Endodermal cell (in vitro differentiated cells): ENCODE data around the gene CNIH4. TPM values are rescaled to one million over a fixed set of nuclear protein-coding genes. Genes with fewer than 3 reads are reported as not detected.

Source experiments
- DNase-seq: peaks from one replicate; pipeline ENCODE4 v3.0.0-alpha.2; 2017
- H3K27ac ChIP-seq: 2 replicates; pipeline ENCODE4 v1.5.1; 2013; ENCODE audit warnings: mild to moderate bottlenecking, low read depth, low read length, moderate library complexity
- H3K27me3 ChIP-seq: 2 replicates; pipeline ENCODE4 v1.6.1; 2013; ENCODE audit warnings: mild to moderate bottlenecking, low read length, moderate library complexity; ENCODE audit not compliant: insufficient read depth, control insufficient read depth, poor library complexity, severe bottlenecking
- H3K36me3 ChIP-seq: 2 replicates; pipeline ENCODE4 v1.7.0; 2013; ENCODE audit warnings: mild to moderate bottlenecking, low read length, moderate library complexity; ENCODE audit not compliant: control insufficient read depth, insufficient read depth
- H3K4me1 ChIP-seq: one replicate; pipeline ENCODE4 v1.7.0; 2013; ENCODE audit warnings: low read length; ENCODE audit not compliant: control insufficient read depth, insufficient read depth
- H3K4me3 ChIP-seq: 2 replicates; pipeline ENCODE4 v1.5.1; 2013; ENCODE audit warnings: mild to moderate bottlenecking, low read length, moderate library complexity
- H3K9ac ChIP-seq: 2 replicates; pipeline ENCODE4 v1.6.1; 2013; ENCODE audit warnings: mild to moderate bottlenecking, low read length, moderate library complexity; ENCODE audit not compliant: poor library complexity, severe bottlenecking; ENCODE audit errors: extremely low read depth
- H3K9me3 ChIP-seq: 2 replicates; pipeline ENCODE4 v1.6.1; 2013; ENCODE audit warnings: mild to moderate bottlenecking, low read length, moderate library complexity; ENCODE audit not compliant: control insufficient read depth
- H3K27ac Mint-ChIP-seq: 2 replicates; pipeline ENCODE4 v1.8.0; 2020; ENCODE audit warnings: mixed read lengths
- H3K27me3 Mint-ChIP-seq: 2 replicates; pipeline ENCODE4 v1.8.0; 2021; ENCODE audit warnings: mild to moderate bottlenecking, mixed read lengths; ENCODE audit not compliant: insufficient read depth
- H3K36me3 Mint-ChIP-seq: 2 replicates; pipeline ENCODE4 v1.8.0; 2020; ENCODE audit warnings: low read depth, mixed read lengths
- H3K4me1 Mint-ChIP-seq: 2 replicates; pipeline ENCODE4 v1.8.0; 2020; ENCODE audit warnings: mixed read lengths
- H3K4me3 Mint-ChIP-seq: 2 replicates; pipeline ENCODE4 v1.8.0; 2020; ENCODE audit warnings: mild to moderate bottlenecking, moderate library complexity, mixed read lengths
- H3K9me3 Mint-ChIP-seq: 2 replicates; pipeline ENCODE4 v1.8.0; 2020; ENCODE audit warnings: mild to moderate bottlenecking, mixed read lengths
- CTCF ChIP-seq: fragments of 200-600 bp; sonication (generic); conservative IDR thresholded peaks from 2 replicates; pipeline ENCODE4 v1.5.0; 2021; ENCODE audit warnings: antibody characterized with exemption, mild to moderate bottlenecking
- WGBS, 2 experiments: methylation state at CpG; one replicate each; pipeline versions ENCODE4 v1.1.5 to v1.1.7; 2013; ENCODE audit warnings: missing lambda C conversion rate in 2 of 2, mixed read lengths in 1 of 2; ENCODE audit not compliant: insufficient coverage in 1 of 2, insufficient read length in 1 of 2; 5-methylcytosine and 5-hydroxymethylcytosine counted together
- total RNA-seq, 2 donors: library from RNA; stranded (reverse); fragmentation: NEBNext Ultra II Directional in 1 of 2; extraction: Animal tissue kit (Norgen Biotek cat#: 25700) in 1 of 2; gene quantifications; 2 replicates in 1 of 2; 3 replicates in 1 of 2; pipeline ENCODE4 v1.2.1, GENCODE V29; 2021

Gene CNIH4
- total RNA-seq, 2 donors from 2014 or later: 63.7 to 67.8 TPM

GRCh38 chr1:224393294-224393693 lies 36.6 kb downstream of the CNIH4 start:
- Mint-ChIP-seq H3K4me3 (no peak overlapping the region), H3K27me3 (no peaks in the 10 kb centered on the region), H3K4me1 (peaks cover 11% of the 10 kb centered on the region), H3K36me3 (peaks cover 88% of the 10 kb centered on the region), H3K27ac (no peak overlapping the region), H3K9me3 (no peaks in the 10 kb centered on the region)
- peaks cover 97% of the 10 kb centered on the region for H3K36me3 ChIP-seq
- no peaks in the 10 kb centered on the region for H3K4me1 ChIP-seq
- no peak overlapping the region for H3K9ac ChIP-seq
- no peaks in the 10 kb centered on the region for H3K27me3 ChIP-seq
- TF ChIP-seq CTCF: no peak
- 100% methylated on average over 2 of the region's 3 CpGs; no CpG with 5 or more reads in 1 of the 2 experiments for WGBS, 2 experiments
- no peak overlapping the region for H3K27ac ChIP-seq
- H3K4me3 ChIP-seq: no peak overlapping the region
- DNase-seq: no peak
- no peaks in the 10 kb centered on the region for H3K9me3 ChIP-seq

GRCh38 chr1:224399887-224400286 lies 43.2 kb downstream of the CNIH4 start:
- peaks cover 77% of the 10 kb centered on the region for H3K36me3 Mint-ChIP-seq
- H3K36me3 ChIP-seq: peaks cover 92% of the 10 kb centered on the region

GRCh38 chr1:224402472-224403036 lies 45.9 kb downstream of the CNIH4 start:
- DNase-seq: no peak
- Mint-ChIP-seq H3K27me3 (no peaks in the 10 kb centered on the region), H3K27ac (no peak overlapping the region), H3K9me3 (no peaks in the 10 kb centered on the region), H3K4me3 (no peak overlapping the region), H3K4me1 (peaks cover 1% of the 10 kb centered on the region), H3K36me3 (peaks cover 71% of the 10 kb centered on the region)
- H3K4me3 ChIP-seq: no peak overlapping the region
- H3K4me1 ChIP-seq: peaks cover 3% of the 10 kb centered on the region
- H3K9ac ChIP-seq: no peak overlapping the region
- 100% methylated on average over 1 of the region's 1 CpG; no CpG with 5 or more reads in 1 of the 2 experiments for WGBS, 2 experiments
- no peak for TF ChIP-seq CTCF
- no peaks in the 10 kb centered on the region for H3K9me3 ChIP-seq
- H3K27me3 ChIP-seq: no peaks in the 10 kb centered on the region
- peaks cover 82% of the 10 kb centered on the region for H3K36me3 ChIP-seq
- no peak overlapping the region for H3K27ac ChIP-seq

More at GRCh38 chr1:224399887-224400286, 43.2 kb downstream of the CNIH4 start:
- no peak for DNase-seq
- no peak for TF ChIP-seq CTCF
- Histone ChIP-seq H3K4me3 (no peak overlapping the region), H3K9me3 (no peaks in the 10 kb centered on the region), H3K27ac (no peak overlapping the region), H3K27me3 (no peaks in the 10 kb centered on the region), H3K4me1 (no peaks in the 10 kb centered on the region), H3K9ac (no peak overlapping the region)
- H3K4me1 Mint-ChIP-seq: peaks cover 7% of the 10 kb centered on the region
- no peaks in the 10 kb centered on the region for H3K27me3 Mint-ChIP-seq
- H3K27ac Mint-ChIP-seq: no peak overlapping the region
- WGBS, 2 experiments: 95% methylated on average over 1 of the region's 1 CpG; no CpG with 5 or more reads in 1 of the 2 experiments
- no peaks in the 10 kb centered on the region for H3K9me3 Mint-ChIP-seq
- H3K4me3 Mint-ChIP-seq: no peak overlapping the region
